H1 (cell line): ENCODE results near the gene TCN2. TPM values are rescaled to one million over a fixed set of nuclear protein-coding genes. Genes with fewer than 3 reads are reported as not detected.

Source experiments
- CTCF ChIA-PET: fragments of 300-600 bp; sonication (Branson Sonifier 250); formaldehyde crosslinking; loops from one replicate; lab custom pipeline; 2021; ENCODE audit not compliant: partially characterized antibody; lab: Charles Lee
- POLR2A ChIA-PET: fragments of 300-600 bp; sonication (Branson Sonifier 250); formaldehyde crosslinking; loops from one replicate; lab custom pipeline; 2021; ENCODE audit warnings: inconsistent platforms; ENCODE audit not compliant: partially characterized antibody; lab: Charles Lee
- DNase-seq, 2 experiments: peaks; one replicate each; pipeline versions ENCODE4 v3.0.0 to v3.0.0-alpha.2; 2010 to 2022; ENCODE audit warnings: low spot score in 2 of 2, low read depth in 1 of 2, mixed read lengths in 1 of 2
- FAIRE-seq: peaks from 2 replicates; lab custom pipeline; 2011; peaks lifted over from hg19 to GRCh38; lab: Jason Lieb, UNC
- H2AFZ ChIP-seq: 2 replicates; pipeline ENCODE4 v1.8.1; 2012; ENCODE audit warnings: low read length, inconsistent platforms
- H2AK5ac ChIP-seq: 2 replicates; pipeline ENCODE4 v1.6.1; 2013; ENCODE audit warnings: low read depth, low read length
- H2BK120ac ChIP-seq: replicated peaks from 2 replicates; pipeline ENCODE3; 2013; ENCODE audit warnings: low read depth, low read length, inconsistent platforms
- H2BK12ac ChIP-seq: 2 replicates; pipeline ENCODE4 v1.6.1; 2013; ENCODE audit warnings: low read depth, low read length
- H2BK15ac ChIP-seq: 2 replicates; pipeline ENCODE4 v1.6.1; 2013; ENCODE audit warnings: low read length
- H2BK20ac ChIP-seq: 2 replicates; pipeline ENCODE4 v1.6.1; 2013; ENCODE audit warnings: low read length
- H2BK5ac ChIP-seq: 2 replicates; pipeline ENCODE4 v1.6.1; 2013; ENCODE audit warnings: low read depth, low read length
- H3K14ac ChIP-seq: 2 replicates; pipeline ENCODE4 v1.6.1; 2013; ENCODE audit warnings: inconsistent platforms; ENCODE audit not compliant: insufficient read length
- H3K18ac ChIP-seq: 2 replicates; pipeline ENCODE4 v1.6.1; 2013; ENCODE audit warnings: low read length; ENCODE audit errors: extremely low read depth
- H3K23ac ChIP-seq: 2 replicates; pipeline ENCODE4 v1.6.1; 2013; ENCODE audit warnings: inconsistent platforms; ENCODE audit not compliant: insufficient read length
- H3K23me2 ChIP-seq: 2 replicates; pipeline ENCODE4 v1.6.1; 2013; ENCODE audit warnings: low read depth, low read length
- H3K27ac ChIP-seq: 2 replicates; pipeline ENCODE4 v1.6.1; 2011; ENCODE audit warnings: low read depth, low read length, inconsistent platforms
- H3K27me3 ChIP-seq, 4 experiments: replicated peaks in 1 of 4; 1 replicate in 1 of 4; 2 replicates in 3 of 4; pipeline versions ENCODE4 v1.6.1 to v1.8.1; 2011 to 2013; ENCODE audit warnings: low read length in 3 of 4, mild to moderate bottlenecking in 3 of 4, inconsistent platforms in 2 of 4, mixed read lengths in 2 of 4, moderate library complexity in 1 of 4; ENCODE audit not compliant: control insufficient read depth in 3 of 4, insufficient read depth in 3 of 4; ENCODE audit errors: extremely low read depth in 1 of 4
- H3K36me3 ChIP-seq, 4 experiments: 2 replicates each; pipeline versions ENCODE4 v1.6.1 to v1.8.1; 2011 to 2013; ENCODE audit warnings: mild to moderate bottlenecking in 4 of 4, low read length in 3 of 4, moderate library complexity in 2 of 4, control low read depth in 1 of 4, inconsistent platforms in 1 of 4; ENCODE audit not compliant: insufficient read depth in 4 of 4, control insufficient read depth in 2 of 4
- H3K4ac ChIP-seq: replicated peaks from 2 replicates; pipeline ENCODE3; 2013; ENCODE audit warnings: low read length, low read depth, mixed read lengths, inconsistent platforms; ENCODE audit not compliant: insufficient read length
- H3K4me1 ChIP-seq, 4 experiments: replicated peaks in 1 of 4; 1 replicate in 1 of 4; 2 replicates in 3 of 4; pipeline versions ENCODE4 v1.6.1 to v1.8.1; 2011 to 2013; ENCODE audit warnings: low read length in 3 of 4, inconsistent platforms in 2 of 4, mixed read lengths in 1 of 4; ENCODE audit not compliant: insufficient read depth in 4 of 4, control insufficient read depth in 3 of 4
- H3K4me2 ChIP-seq, 2 experiments: 2 replicates each; pipeline versions ENCODE4 v1.6.1 to v1.8.1; 2011 to 2013; ENCODE audit warnings: low read depth in 2 of 2, low read length in 2 of 2, control low read depth in 1 of 2, inconsistent platforms in 1 of 2, mild to moderate bottlenecking in 1 of 2; ENCODE audit not compliant: insufficient read depth in 1 of 2
- H3K4me3 ChIP-seq, 4 experiments: fragments of 200-600, 300-600 bp in 1 of 4; sonication (generic), shearing (Covaris generic), sonication (Bioruptor Twin) in 1 of 4; 2 replicates each; pipeline versions ENCODE4 v1.5.1 to v1.8.1; 2011 to 2016; ENCODE audit warnings: low read length in 4 of 4, low read depth in 3 of 4, control low read depth in 2 of 4, inconsistent platforms in 2 of 4, mild to moderate bottlenecking in 2 of 4, mixed read lengths in 1 of 4, moderate library complexity in 1 of 4; ENCODE audit not compliant: insufficient read depth in 2 of 4; ENCODE audit errors: extremely low read depth in 1 of 4
- H3K56ac ChIP-seq: replicated peaks from 2 replicates; pipeline ENCODE3; 2013; ENCODE audit warnings: low read depth, mild to moderate bottlenecking, mixed read lengths, low read length, inconsistent platforms; ENCODE audit not compliant: insufficient read length
- H3K79me1 ChIP-seq: 2 replicates; pipeline ENCODE4 v1.6.1; 2013; ENCODE audit warnings: low read depth, low read length, control low read depth
- H3K79me2 ChIP-seq, 2 experiments: 2 replicates each; pipeline versions ENCODE4 v1.6.1 to v1.8.1; 2012 to 2013; ENCODE audit warnings: low read length in 2 of 2, mild to moderate bottlenecking in 2 of 2, inconsistent platforms in 1 of 2; ENCODE audit not compliant: insufficient read depth in 2 of 2, control insufficient read depth in 1 of 2
- H3K9ac ChIP-seq, 4 experiments: replicated peaks in 1 of 4; 1 replicate in 1 of 4; 2 replicates in 3 of 4; pipeline versions ENCODE4 v1.6.1 to v1.8.1; 2011 to 2013; ENCODE audit warnings: low read depth in 3 of 4, low read length in 3 of 4, control low read depth in 2 of 4, mild to moderate bottlenecking in 2 of 4, moderate library complexity in 2 of 4, inconsistent platforms in 1 of 4; ENCODE audit errors: extremely low read depth in 1 of 4
- H3K9me3 ChIP-seq, 2 experiments: 2 replicates each; pipeline versions ENCODE4 v1.6.1 to v1.8.1; 2012 to 2013; ENCODE audit warnings: mild to moderate bottlenecking in 2 of 2, moderate library complexity in 2 of 2, control low read depth in 1 of 2, inconsistent platforms in 1 of 2, low read depth in 1 of 2, low read length in 1 of 2, mixed read lengths in 1 of 2; ENCODE audit not compliant: insufficient read depth in 2 of 2
- H4K20me1 ChIP-seq, 2 experiments: replicated peaks in 1 of 2; 2 replicates each; pipeline versions ENCODE3 to v1.8.1; 2011 to 2013; ENCODE audit warnings: inconsistent platforms in 2 of 2, low read length in 2 of 2, mild to moderate bottlenecking in 1 of 2; ENCODE audit not compliant: insufficient read depth in 2 of 2, control insufficient read depth in 1 of 2
- H4K5ac ChIP-seq: 2 replicates; pipeline ENCODE4 v1.6.1; 2013; ENCODE audit warnings: low read length, low read depth, mixed read lengths, inconsistent platforms; ENCODE audit not compliant: insufficient read length
- H4K8ac ChIP-seq: 2 replicates; pipeline ENCODE4 v1.8.0; 2013; ENCODE audit warnings: mild to moderate bottlenecking, moderate library complexity, low read length, inconsistent platforms; ENCODE audit not compliant: insufficient read depth; ENCODE audit errors: extremely low read depth
- H4K91ac ChIP-seq: replicated peaks from 2 replicates; pipeline ENCODE3; 2013; ENCODE audit warnings: low read length, mixed read lengths, inconsistent platforms; ENCODE audit not compliant: insufficient read length
- BCL11A ChIP-seq, 2 experiments: IDR thresholded peaks; one replicate each; pipeline ENCODE4 v1.6.1; 2011; ENCODE audit warnings: low read depth in 2 of 2, low read length in 2 of 2, mild to moderate bottlenecking in 2 of 2
- CHD1 ChIP-seq: IDR thresholded peaks from 2 replicates; pipeline ENCODE4 v1.6.1; 2012; ENCODE audit warnings: low read depth, low read length, improper control_type of control experiment
- KDM5A ChIP-seq: fragments of 200-600 bp; IDR thresholded peaks from 2 replicates; pipeline ENCODE4 v1.7.1; 2012; ENCODE audit warnings: mild to moderate bottlenecking, low read length, inconsistent platforms, mixed read lengths
- PHF8 ChIP-seq: fragments of 200-600 bp; sonication (generic); conservative IDR thresholded peaks from 2 replicates; pipeline ENCODE4 v1.7.1; 2012; ENCODE audit warnings: low read depth, mild to moderate bottlenecking, inconsistent platforms, low read length, moderate library complexity
- POLR2A ChIP-seq, 2 experiments: IDR thresholded peaks; 1 replicate in 1 of 2; 2 replicates in 1 of 2; pipeline ENCODE4 v1.6.1; 2011; ENCODE audit warnings: low read depth in 2 of 2, low read length in 2 of 2, mild to moderate bottlenecking in 2 of 2; ENCODE audit errors: control extremely low read depth in 1 of 2
- TAF7 ChIP-seq: optimal IDR thresholded peaks from 2 replicates; pipeline ENCODE3; 2011; ENCODE audit warnings: low read depth, mild to moderate bottlenecking, inconsistent platforms, low read length, moderate library complexity, borderline replicate concordance
- TCF12 ChIP-seq: IDR thresholded peaks from 2 replicates; pipeline ENCODE4 v1.6.1; 2011; ENCODE audit warnings: low read depth, mild to moderate bottlenecking, low read length
- WGBS, 2 experiments: shearing (Covaris generic) in 1 of 2; methylation state at CpG; one replicate each; pipeline versions ENCODE4 v1.1.6 to v1.1.7; 2013 to 2015; ENCODE audit warnings: low lambda C conversion rate in 2 of 2, mixed read lengths in 2 of 2, inconsistent platforms in 1 of 2, low coverage in 1 of 2, missing lambda C conversion rate in 1 of 2; ENCODE audit not compliant: insufficient replicate concordance in 2 of 2, insufficient coverage in 1 of 2, insufficient read length in 1 of 2; ENCODE audit errors: extremely low coverage in 1 of 2, missing lambda C conversion rate in 1 of 2; 5-methylcytosine and 5-hydroxymethylcytosine counted together
- polyA plus RNA-seq, 7 experiments: library from polyadenylated mRNA; depleted of rRNA in 3 of 7; stranded (reverse) in 5 of 7; unstranded in 2 of 7; fragments of >200 nt in 5 of 7; fragments of 200-250 nt in 2 of 7; gene quantifications; 1 replicate in 5 of 7; 2 replicates in 1 of 7; 4 replicates in 1 of 7; pipeline versions ENCODE4 v1.2.1 to v1.2.3, GENCODE V29; 2011 to 2013; ENCODE audit warnings: missing spikeins in 2 of 7, mixed read lengths in 2 of 7
- total RNA-seq: library from RNA; stranded (reverse); fragmentation: NEBNext Ultra II Directional; extraction: Animal tissue kit (Norgen Biotek cat#: 25700); gene quantifications from 2 replicates; pipeline ENCODE4 v1.2.1, GENCODE V29; 2021
- TF ChIP-seq, protein P1 (sequence below), 3 experiments: IDR thresholded peaks; 1 replicate in 2 of 3; 2 replicates in 1 of 3; pipeline versions ENCODE4 v1.5.1 to v1.6.1; 2011; ENCODE audit warnings: low read length in 3 of 3, mild to moderate bottlenecking in 3 of 3, inconsistent platforms in 2 of 3, low read depth in 1 of 3, moderate library complexity in 1 of 3; ENCODE audit not compliant: insufficient read depth in 1 of 3; ENCODE audit errors: control extremely low read depth in 1 of 3
- TF ChIP-seq, protein P2 (sequence below): IDR thresholded peaks from 2 replicates; pipeline ENCODE4 v1.6.1; 2012; ENCODE audit warnings: inconsistent platforms

TCN2 gene
- total and polyA plus RNA-seq, 2 of the 8 experiments (the other 6 are each of a cell fraction or from before 2014, with no cell fraction given): 30.0 to 87.8 TPM

DNA sequence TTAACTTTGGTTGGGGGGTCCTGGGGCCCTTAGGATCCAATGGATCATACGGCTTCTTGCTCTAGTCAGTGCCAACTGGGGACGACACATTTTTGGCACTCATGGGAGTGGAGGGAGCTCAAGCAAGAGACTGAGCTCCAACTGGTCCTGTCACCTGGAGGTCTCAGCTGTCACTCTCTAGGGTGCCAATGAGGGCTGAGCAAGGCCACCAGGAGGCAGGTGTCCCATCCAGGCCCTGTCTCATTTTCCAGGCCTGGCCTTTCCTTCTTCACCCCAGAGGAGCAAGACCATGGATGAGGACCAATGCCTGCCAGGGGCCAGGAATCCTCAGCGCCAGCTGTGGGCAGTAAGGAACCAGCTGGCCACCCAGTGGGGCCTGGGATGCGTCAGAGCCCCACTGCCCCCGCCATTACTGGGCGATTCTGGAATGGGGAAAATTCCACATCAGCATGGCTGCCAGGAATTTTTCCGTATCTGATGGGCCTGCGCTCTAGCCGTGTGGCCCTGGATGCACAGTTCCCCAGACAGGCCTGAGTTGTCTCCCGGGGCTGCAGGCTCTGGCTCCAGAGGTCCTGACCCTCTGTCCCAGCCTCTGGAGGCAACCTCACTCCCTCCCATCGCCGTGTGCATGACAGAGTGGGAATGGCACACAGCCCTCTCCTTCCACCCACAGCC lies 31.8 kb upstream of the TCN2 start:
- Histone ChIP-seq H2AFZ (no peak overlapping the region), H3K23ac (no peak overlapping the region), H2BK5ac (no peak overlapping the region), H3K9me3 (no peaks in the 10 kb centered on the region), H2BK15ac (no peak overlapping the region), H3K23me2 (peaks cover 10% of the 10 kb centered on the region; the same call in 1 of the 2 replicates), H3K4me1 (peaks cover 0 to 15% (median 5%) of the 10 kb centered on the region in 4 experiments; a peak in 5 of 7 replicates), H2AK5ac (no peak overlapping the region), H3K4me2 (peak overlapping the region; percentile 84 to 87), H2BK120ac (no peak overlapping the region), H2BK20ac (no peak overlapping the region), H3K4ac (no peak overlapping the region), H3K14ac (no peak overlapping the region), H3K79me1 (peaks cover 3% of the 10 kb centered on the region), H4K20me1 (peaks cover 0 to 11% of the 10 kb centered on the region in 2 experiments), H4K91ac (no peak overlapping the region), H3K56ac (no peak overlapping the region), H4K8ac (no peak overlapping the region), H3K9ac (peak overlapping the region in 1 of 4 experiments; percentile 63; a peak in 2 of 7 replicates), H2BK12ac (no peak overlapping the region), H4K5ac (no peak overlapping the region), H3K18ac (no peak overlapping the region), H3K27me3 (no peaks in the 10 kb centered on the region), H3K4me3 (peak overlapping the region; percentile 40 to 70 (median 43); a peak in 7 of 8 replicates), H3K36me3 (peaks cover 16 to 36% (median 34%) of the 10 kb centered on the region in 4 experiments; a peak in 7 of 8 replicates), H3K27ac (no peak overlapping the region), H3K79me2 (no peaks in the 10 kb centered on the region; a peak in 1 of 4 replicates)
- CTCF ChIA-PET: interaction anchor here (1.0 to 2.4 kb wide), 6 partner anchors 10 to 38 kb away, joined by 3 to 7 read pairs (median 3); no protein-coding TSS in a partner anchor
- DNase-seq: no peak
- WGBS, 2 experiments: 80% methylated on average over 12 of the region's 12 CpGs; no CpG with 5 or more reads in 1 of the 2 experiments
- no peak for FAIRE-seq
- POLR2A ChIA-PET: interaction anchor here (0.8 to 6.7 kb wide), 5 partner anchors 13 to 133 kb away, joined by 3 to 64 read pairs (median 3); partner anchors contain the start of gene PES1
- no peak for TF ChIP-seq PHF8
- TF ChIP-seq POLR2A (IDR thresholded peaks at IDR 0.05; ENCODE audit: control extremely low read depth in 1 of 2, low read depth in 2 of 2, low read length in 2 of 2): 0 out of 3 replicates have a peak, but pooled peaks of 1 of the 2 experiments have one; percentile 2
- no peak for TF ChIP-seq BCL11A (IDR thresholded peaks at IDR 0.05; ENCODE audit: low read depth in 2 of 2, low read length in 2 of 2)
- no peak for TF ChIP-seq TCF12
- TF ChIP-seq CHD1: no peak
- no peak for TF ChIP-seq KDM5A
- TF ChIP-seq TAF7: no peak
- TF ChIP-seq, protein P1, sequence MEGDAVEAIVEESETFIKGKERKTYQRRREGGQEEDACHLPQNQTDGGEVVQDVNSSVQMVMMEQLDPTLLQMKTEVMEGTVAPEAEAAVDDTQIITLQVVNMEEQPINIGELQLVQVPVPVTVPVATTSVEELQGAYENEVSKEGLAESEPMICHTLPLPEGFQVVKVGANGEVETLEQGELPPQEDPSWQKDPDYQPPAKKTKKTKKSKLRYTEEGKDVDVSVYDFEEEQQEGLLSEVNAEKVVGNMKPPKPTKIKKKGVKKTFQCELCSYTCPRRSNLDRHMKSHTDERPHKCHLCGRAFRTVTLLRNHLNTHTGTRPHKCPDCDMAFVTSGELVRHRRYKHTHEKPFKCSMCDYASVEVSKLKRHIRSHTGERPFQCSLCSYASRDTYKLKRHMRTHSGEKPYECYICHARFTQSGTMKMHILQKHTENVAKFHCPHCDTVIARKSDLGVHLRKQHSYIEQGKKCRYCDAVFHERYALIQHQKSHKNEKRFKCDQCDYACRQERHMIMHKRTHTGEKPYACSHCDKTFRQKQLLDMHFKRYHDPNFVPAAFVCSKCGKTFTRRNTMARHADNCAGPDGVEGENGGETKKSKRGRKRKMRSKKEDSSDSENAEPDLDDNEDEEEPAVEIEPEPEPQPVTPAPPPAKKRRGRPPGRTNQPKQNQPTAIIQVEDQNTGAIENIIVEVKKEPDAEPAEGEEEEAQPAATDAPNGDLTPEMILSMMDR (IDR thresholded peaks at IDR 0.05; ENCODE audit: control extremely low read depth in 1 of 3, insufficient read depth in 1 of 3, low read depth in 1 of 3, low read length in 3 of 3): peak in 1 of 3 experiments; percentile 39; a peak in 1 of 4 replicates
- TF ChIP-seq, protein P2, sequence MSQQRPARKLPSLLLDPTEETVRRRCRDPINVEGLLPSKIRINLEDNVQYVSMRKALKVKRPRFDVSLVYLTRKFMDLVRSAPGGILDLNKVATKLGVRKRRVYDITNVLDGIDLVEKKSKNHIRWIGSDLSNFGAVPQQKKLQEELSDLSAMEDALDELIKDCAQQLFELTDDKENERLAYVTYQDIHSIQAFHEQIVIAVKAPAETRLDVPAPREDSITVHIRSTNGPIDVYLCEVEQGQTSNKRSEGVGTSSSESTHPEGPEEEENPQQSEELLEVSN: no peak
